CD4-positive, alpha-beta T cell (primary cell): ENCODE measurements around the gene TRABD2B. TPM values are rescaled to one million over a fixed set of nuclear protein-coding genes. Genes with fewer than 3 reads are reported as not detected.

Experiments
- ATAC-seq: fragments of 200-7000 bp; cut with Tn5 transposase; one replicate; pipeline ENCODE4 v1.10.0; 2022; ENCODE audit warnings: mild to moderate bottlenecking; ENCODE audit not compliant: poor library complexity
- CTCF ChIA-PET: fragments of 350-600 bp; sonication (Branson Sonifier 250); formaldehyde crosslinking; loops from one replicate; lab custom pipeline; 2021; ENCODE audit warnings: antibody characterized with exemption, inconsistent platforms; lab: Charles Lee
- POLR2A ChIA-PET: fragments of 350-600 bp; sonication (Branson Sonifier 250); formaldehyde crosslinking; loops from one replicate; lab custom pipeline; 2021; ENCODE audit warnings: antibody characterized with exemption, inconsistent platforms; lab: Charles Lee
- DNase-seq, 14 experiments: peaks; one replicate each; pipeline ENCODE4 v3.0.0-alpha.2; 2013 to 2020; ENCODE audit warnings: mixed read lengths in 2 of 14
- H3K27ac ChIP-seq, 2 donors: one replicate each; pipeline versions ENCODE4 v1.5.1 to v1.7.0; 2013; ENCODE audit warnings: low read length in 2 of 2, low read depth in 1 of 2, mild to moderate bottlenecking in 1 of 2
- H3K27me3 ChIP-seq, 2 experiments: 1 replicate in 1 of 2; 2 replicates in 1 of 2; pipeline versions ENCODE4 v1.6.1 to v1.7.0; 2013; ENCODE audit warnings: low read length in 2 of 2, control low read depth in 1 of 2, mild to moderate bottlenecking in 1 of 2, moderate library complexity in 1 of 2; ENCODE audit not compliant: insufficient read depth in 2 of 2, control insufficient read depth in 1 of 2
- H3K36me3 ChIP-seq: one replicate; pipeline ENCODE4 v1.6.1; 2013; ENCODE audit warnings: low read length, control low read depth; ENCODE audit not compliant: insufficient read depth
- H3K4me1 ChIP-seq: one replicate; pipeline ENCODE4 v1.6.1; 2013; ENCODE audit warnings: low read length, control low read depth; ENCODE audit not compliant: insufficient read depth
- H3K4me3 ChIP-seq: one replicate; pipeline ENCODE4 v1.5.1; 2013; ENCODE audit warnings: mild to moderate bottlenecking, low read length, moderate library complexity
- H3K9me3 ChIP-seq, 2 experiments: 1 replicate in 1 of 2; 2 replicates in 1 of 2; pipeline versions ENCODE4 v1.6.1 to v1.7.0; 2013; ENCODE audit warnings: low read length in 2 of 2, mild to moderate bottlenecking in 2 of 2, control low read depth in 1 of 2, moderate library complexity in 1 of 2; ENCODE audit not compliant: control insufficient read depth in 1 of 2, insufficient read depth in 1 of 2
- H3K27ac Mint-ChIP-seq: one replicate; pipeline ENCODE4 v1.8.0; 2020; ENCODE audit warnings: mixed read lengths
- H3K27me3 Mint-ChIP-seq: one replicate; pipeline ENCODE4 v1.8.0; 2021; ENCODE audit warnings: mixed read lengths
- H3K36me3 Mint-ChIP-seq: one replicate; pipeline ENCODE4 v1.8.0; 2021; ENCODE audit warnings: low read depth, mixed read lengths
- H3K4me1 Mint-ChIP-seq: one replicate; pipeline ENCODE4 v1.8.0; 2021; ENCODE audit warnings: low read depth, mixed read lengths
- H3K4me3 Mint-ChIP-seq: one replicate; pipeline ENCODE4 v1.8.0; 2020; ENCODE audit warnings: mild to moderate bottlenecking, mixed read lengths
- H3K9me3 Mint-ChIP-seq: one replicate; pipeline ENCODE4 v1.8.0; 2020; ENCODE audit warnings: mixed read lengths
- intact Hi-C, 2 experiments: fragments of 100-400 bp; cut with DNase I in 1 of 2; cut with micrococcal nuclease in 1 of 2; formaldehyde crosslinking; loops; one replicate each; pipeline versions ENCODE4 v1.15.1 to v1.9.0; 2023 to 2025; cut with DNase I, micrococcal nuclease
- total RNA-seq, 174 experiments: library from RNA in 2 of 174; stranded (reverse) in 2 of 174; gene quantifications; one replicate each; pipeline ENCODE4 v1.2.3 and lab custom pipeline; 2021 to 2026
- TF ChIP-seq, protein P1 (sequence below): fragments of 200-600 bp; IDR thresholded peaks from one replicate; pipeline ENCODE4 v1.8.0; 2022; ENCODE audit warnings: antibody characterized with exemption, mild to moderate bottlenecking

Gene TRABD2B
- total RNA-seq, 2 experiments from 2014 or later, result not detected

DNA sequence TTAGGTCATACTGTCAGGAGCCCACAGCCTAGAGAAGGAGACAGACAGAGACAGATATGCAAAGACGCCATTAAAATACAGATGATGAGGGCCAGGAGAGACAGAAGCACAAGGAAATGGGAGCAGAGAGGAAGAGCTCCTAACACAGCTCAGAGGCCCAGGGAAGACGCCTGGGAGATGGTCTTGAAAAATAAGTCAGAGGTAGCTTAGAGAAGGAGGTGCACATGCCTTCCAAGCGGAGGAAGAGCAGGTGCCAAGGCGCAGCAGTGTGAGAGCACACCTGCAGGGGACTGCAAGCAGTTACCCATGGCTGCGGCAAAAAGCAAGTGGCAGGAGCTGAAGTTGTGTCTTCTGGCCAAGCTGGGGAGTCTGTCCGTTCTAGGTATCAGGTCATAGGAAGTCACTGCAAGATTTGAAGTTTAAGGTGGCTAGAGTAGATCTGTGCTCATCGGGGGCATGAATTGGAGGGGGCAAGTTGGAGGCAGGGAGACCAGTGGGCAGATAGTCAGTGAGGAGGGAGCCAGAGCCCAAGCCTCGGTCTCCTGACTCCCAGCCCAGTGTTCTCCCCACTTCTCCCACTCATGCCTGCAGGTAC, 1.3 kb upstream of the TRABD2B start:
- Mint-ChIP-seq H3K27ac (no peak overlapping the region), H3K4me1 (peaks cover 15% of the 10 kb centered on the region), H3K9me3 (no peaks in the 10 kb centered on the region), H3K36me3 (no peaks in the 10 kb centered on the region), H3K4me3 (peak overlapping the region; percentile 77), H3K27me3 (peaks cover 73% of the 10 kb centered on the region)
- POLR2A ChIA-PET, result no interaction called here
- Histone ChIP-seq H3K27ac (no peak overlapping the region), H3K9me3 (peaks cover 0 to 6% of the 10 kb centered on the region in 2 experiments), H3K36me3 (no peaks in the 10 kb centered on the region), H3K27me3 (peaks cover 37 to 49% of the 10 kb centered on the region in 2 experiments), H3K4me3 (no peak overlapping the region), H3K4me1 (peaks cover 7% of the 10 kb centered on the region)
- DNase-seq (no peak), ATAC-seq (no peak)
- CTCF ChIA-PET, result interaction anchor here (1.5 kb wide), 2 partner anchors 9 to 239 kb away, joined by 4 to 5 read pairs; no protein-coding TSS in a partner anchor
- TF ChIP-seq, protein P1, sequence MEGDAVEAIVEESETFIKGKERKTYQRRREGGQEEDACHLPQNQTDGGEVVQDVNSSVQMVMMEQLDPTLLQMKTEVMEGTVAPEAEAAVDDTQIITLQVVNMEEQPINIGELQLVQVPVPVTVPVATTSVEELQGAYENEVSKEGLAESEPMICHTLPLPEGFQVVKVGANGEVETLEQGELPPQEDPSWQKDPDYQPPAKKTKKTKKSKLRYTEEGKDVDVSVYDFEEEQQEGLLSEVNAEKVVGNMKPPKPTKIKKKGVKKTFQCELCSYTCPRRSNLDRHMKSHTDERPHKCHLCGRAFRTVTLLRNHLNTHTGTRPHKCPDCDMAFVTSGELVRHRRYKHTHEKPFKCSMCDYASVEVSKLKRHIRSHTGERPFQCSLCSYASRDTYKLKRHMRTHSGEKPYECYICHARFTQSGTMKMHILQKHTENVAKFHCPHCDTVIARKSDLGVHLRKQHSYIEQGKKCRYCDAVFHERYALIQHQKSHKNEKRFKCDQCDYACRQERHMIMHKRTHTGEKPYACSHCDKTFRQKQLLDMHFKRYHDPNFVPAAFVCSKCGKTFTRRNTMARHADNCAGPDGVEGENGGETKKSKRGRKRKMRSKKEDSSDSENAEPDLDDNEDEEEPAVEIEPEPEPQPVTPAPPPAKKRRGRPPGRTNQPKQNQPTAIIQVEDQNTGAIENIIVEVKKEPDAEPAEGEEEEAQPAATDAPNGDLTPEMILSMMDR, result no peak
- intact Hi-C loops, result loop anchor here in 1 of 2 experiments (5.0 kb wide), 1 partner anchor 239 kb away; no protein-coding TSS in a partner anchor

DNA sequence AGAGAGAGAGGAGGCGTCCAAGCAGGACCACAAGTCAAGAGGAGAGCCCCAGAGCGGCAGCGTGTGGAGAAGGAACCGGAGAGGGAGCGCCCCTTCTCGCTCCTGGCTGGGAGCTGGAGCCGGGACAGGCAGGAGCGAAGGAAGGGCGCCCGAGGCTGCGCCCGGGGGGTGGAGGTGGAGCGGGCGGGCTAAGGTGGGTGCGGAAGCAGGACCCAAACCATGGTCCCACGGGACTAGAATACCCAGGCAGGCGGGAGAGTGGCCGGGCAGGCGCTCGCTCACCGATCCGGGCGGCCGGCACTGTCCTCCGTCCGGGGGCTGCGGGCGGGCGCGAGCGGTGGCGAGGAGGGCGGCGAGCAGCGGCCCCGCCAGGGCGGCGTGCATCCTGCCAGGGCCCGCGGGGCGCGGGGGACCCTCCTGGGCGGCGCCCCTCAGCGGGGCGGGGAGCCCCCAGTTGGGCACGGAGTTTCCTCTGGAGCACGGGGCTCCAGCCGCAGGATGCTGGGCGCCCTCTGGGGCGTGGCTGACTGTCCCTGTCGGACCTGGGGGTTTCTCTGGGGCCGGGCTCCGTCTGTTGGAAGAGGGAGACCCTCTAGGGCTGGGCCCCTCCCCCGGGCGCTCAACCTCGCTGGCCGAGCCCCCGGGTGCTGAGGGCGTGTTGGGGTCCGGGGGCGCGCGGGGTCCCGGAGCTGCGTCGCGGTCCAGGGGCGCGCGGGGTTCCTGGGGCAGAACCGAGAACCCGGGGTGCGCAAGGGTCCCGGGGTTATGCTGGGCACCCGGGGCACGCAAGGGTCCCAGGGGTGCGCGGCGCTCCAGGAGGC, 569 bp downstream of the TRABD2B start:
- Mint-ChIP-seq H3K36me3 (no peaks in the 10 kb centered on the region), H3K9me3 (no peaks in the 10 kb centered on the region), H3K27me3 (peaks cover 77% of the 10 kb centered on the region), H3K27ac (no peak overlapping the region), H3K4me3 (peak overlapping the region; percentile 54), H3K4me1 (peaks cover 15% of the 10 kb centered on the region)
- ChIA-PET CTCF (no interaction called here), POLR2A (no interaction called here)
- TF ChIP-seq, protein P1, result no peak
- intact Hi-C loops, result loop anchor here (1.0 to 5.0 kb wide), 2 partner anchors 241 kb away; no protein-coding TSS in a partner anchor
- H3K4me3 ChIP-seq, result no peak overlapping the region
- ATAC-seq, result no peak
- no peak for DNase-seq
- H3K9me3 ChIP-seq, result peaks cover 0 to 6% of the 10 kb centered on the region in 2 experiments
- peaks cover 7% of the 10 kb centered on the region for H3K4me1 ChIP-seq
- no peak overlapping the region for H3K27ac ChIP-seq
- no peaks in the 10 kb centered on the region for H3K36me3 ChIP-seq
- H3K27me3 ChIP-seq, result peaks cover 43 to 52% of the 10 kb centered on the region in 2 experiments

DNA sequence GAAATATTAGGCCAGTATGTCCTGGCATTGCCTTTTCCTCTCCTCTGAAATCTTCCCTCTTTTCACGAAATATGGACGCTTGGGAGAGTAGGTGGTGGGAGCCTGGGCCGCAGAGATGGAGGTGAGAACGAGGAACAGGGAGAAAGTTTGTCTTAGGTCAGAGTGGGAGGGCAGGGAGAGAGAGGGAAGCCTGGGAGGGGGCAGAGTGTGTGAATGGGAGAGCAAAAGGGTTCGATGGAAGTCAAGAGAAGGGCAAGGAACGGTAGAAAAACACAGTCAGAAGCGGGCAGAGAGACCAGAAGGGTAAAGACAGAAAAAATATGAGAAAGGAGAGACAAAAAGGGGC, 1.2 kb downstream of the TRABD2B start:
- Histone ChIP-seq H3K27ac (no peak overlapping the region), H3K9me3 (peaks cover 0 to 6% of the 10 kb centered on the region in 2 experiments), H3K27me3 (peaks cover 43 to 52% of the 10 kb centered on the region in 2 experiments), H3K4me1 (peaks cover 7% of the 10 kb centered on the region), H3K4me3 (no peak overlapping the region), H3K36me3 (no peaks in the 10 kb centered on the region)
- H3K4me3 Mint-ChIP-seq, result peak overlapping the region; percentile 54
- H3K4me1 Mint-ChIP-seq, result peaks cover 15% of the 10 kb centered on the region
- CTCF ChIA-PET, result no interaction called here
- intact Hi-C loops, result loop anchor here in 1 of 2 experiments (5.0 kb wide), 1 partner anchor 241 kb away; no protein-coding TSS in a partner anchor
- no peak overlapping the region for H3K27ac Mint-ChIP-seq
- no peak for ATAC-seq
- no peaks in the 10 kb centered on the region for H3K36me3 Mint-ChIP-seq
- no peak for DNase-seq
- peaks cover 83% of the 10 kb centered on the region for H3K27me3 Mint-ChIP-seq
- TF ChIP-seq, protein P1, result no peak
- POLR2A ChIA-PET, result no interaction called here
- H3K9me3 Mint-ChIP-seq, result no peaks in the 10 kb centered on the region
